ENCODE results near the gene PLXNB3.

Gene PLXNB3

DNA sequence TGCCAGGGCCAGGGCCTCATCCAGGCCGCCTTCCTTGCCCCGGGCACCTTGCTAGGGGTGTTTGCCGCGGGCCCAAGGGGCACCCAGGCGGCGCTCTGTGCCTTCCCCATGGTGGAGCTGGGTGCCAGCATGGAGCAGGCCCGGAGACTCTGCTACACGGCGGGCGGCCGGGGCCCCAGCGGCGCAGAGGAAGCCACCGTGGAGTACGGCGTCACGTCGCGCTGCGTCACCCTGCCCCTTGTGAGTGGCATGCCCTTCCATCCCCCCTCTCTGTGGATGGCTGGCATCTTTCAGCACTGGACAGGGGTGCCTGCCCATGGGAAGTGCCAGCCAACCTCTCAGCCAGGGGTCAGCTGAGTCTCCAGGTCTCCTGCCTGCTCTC is 3.6 kb downstream of the PLXNB3 start:
- H3K4me3 ChIP-seq (ENCODE audit: control insufficient read depth, low read depth, low read length): no peak overlapping the region
- no peak for DNase-seq (ENCODE audit: low read depth)
- no peak for TF ChIP-seq CTCF (conservative IDR thresholded peaks at IDR 0.05; ENCODE audit: control insufficient read depth, insufficient read depth, low read depth, low read length)

GRCh38 chrX:153768311-153769157 is 4.5 kb downstream of the PLXNB3 start:
- TF ChIP-seq CTCF (conservative IDR thresholded peaks at IDR 0.05; ENCODE audit: control insufficient read depth, insufficient read depth, low read depth, low read length): no peak
- DNase-seq (ENCODE audit: low read depth): no peak
- no peak overlapping the region for H3K4me3 ChIP-seq (ENCODE audit: control insufficient read depth, low read depth, low read length)

DNA sequence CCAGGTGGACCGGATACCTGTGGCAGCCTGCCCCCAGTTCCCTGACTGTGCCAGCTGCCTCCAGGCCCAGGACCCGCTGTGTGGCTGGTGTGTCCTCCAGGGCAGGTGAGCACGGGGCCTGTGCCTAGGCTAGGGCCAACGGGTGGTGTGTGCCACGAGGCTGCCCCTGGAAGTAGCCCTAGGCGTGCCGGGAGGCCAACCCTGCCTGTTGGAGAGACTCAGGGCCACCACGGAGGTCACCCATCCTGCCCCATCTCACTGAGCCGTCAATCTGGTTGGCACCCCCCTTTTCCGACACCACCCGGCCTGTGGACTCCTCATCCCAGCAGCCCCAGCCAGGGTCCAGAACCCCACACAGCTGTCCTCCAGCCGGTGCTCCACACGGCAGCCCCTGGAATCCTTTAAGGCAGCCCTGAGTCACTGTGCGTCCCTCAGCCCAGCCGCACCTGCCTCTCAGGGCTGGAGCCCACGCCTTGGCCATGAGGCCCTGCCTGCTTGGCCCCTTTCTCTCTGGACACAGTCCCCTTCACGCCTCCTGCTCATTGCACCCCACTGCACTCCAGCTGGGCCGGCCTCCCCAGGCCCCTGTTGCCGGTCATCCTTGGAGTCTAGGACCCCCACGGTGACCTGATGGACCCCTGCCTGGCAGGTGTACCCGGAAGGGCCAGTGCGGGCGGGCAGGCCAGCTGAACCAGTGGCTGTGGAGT is 5.3 kb downstream of the PLXNB3 start:
- TF ChIP-seq CTCF (conservative IDR thresholded peaks at IDR 0.05; ENCODE audit: control insufficient read depth, insufficient read depth, low read depth, low read length): no peak
- no peak overlapping the region for H3K4me3 ChIP-seq (ENCODE audit: control insufficient read depth, low read depth, low read length)
- no peak for DNase-seq (ENCODE audit: low read depth)

DNA sequence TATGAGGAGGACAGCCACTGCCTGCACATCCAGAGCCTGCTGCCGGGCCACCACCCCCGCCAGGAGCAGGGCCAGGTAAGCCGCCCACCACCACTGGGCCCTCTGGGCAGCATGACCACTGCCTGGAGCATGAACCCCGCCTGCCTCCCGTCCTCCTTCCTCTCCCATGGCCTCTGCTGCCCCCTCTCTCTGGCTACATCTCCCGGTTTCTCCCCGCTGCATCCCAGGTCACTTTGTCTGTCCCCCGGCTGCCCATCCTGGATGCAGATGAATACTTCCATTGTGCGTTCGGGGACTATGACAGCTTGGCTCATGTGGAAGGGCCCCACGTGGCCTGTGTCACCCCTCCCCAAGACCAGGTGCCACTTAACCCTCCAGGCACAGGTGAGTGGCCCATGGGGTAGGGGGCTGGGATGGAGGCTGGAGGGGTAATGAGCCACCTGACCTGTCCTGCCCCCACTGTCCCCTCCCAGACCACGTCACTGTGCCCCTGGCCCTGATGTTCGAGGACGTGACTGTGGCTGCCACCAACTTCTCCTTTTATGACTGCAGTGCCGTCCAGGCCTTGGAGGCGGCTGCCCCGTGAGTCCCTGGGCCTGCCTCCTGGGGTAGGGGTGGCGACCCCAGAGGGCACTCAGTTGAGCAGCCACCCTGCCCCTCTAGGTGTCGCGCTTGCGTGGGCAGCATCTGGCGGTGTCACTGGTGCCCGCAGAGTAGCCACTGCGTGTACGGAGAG is 6.0 kb downstream of the PLXNB3 start:
- DNase-seq (ENCODE audit: low read depth): no peak
- no peak for TF ChIP-seq CTCF (conservative IDR thresholded peaks at IDR 0.05; ENCODE audit: control insufficient read depth, insufficient read depth, low read depth, low read length)

GRCh38 chrX:153770601-153771414 is 6.8 kb downstream of the PLXNB3 start:
- TF ChIP-seq CTCF (conservative IDR thresholded peaks at IDR 0.05; ENCODE audit: control insufficient read depth, insufficient read depth, low read depth, low read length): no peak
- no peak for DNase-seq (ENCODE audit: low read depth)
- no peak overlapping the region for H3K4me3 ChIP-seq (ENCODE audit: control insufficient read depth, low read depth, low read length)

More for the DNA sequence above, 6.0 kb downstream of the PLXNB3 start:
- no peak overlapping the region for H3K4me3 ChIP-seq (ENCODE audit: control insufficient read depth, low read depth, low read length)

All from fibroblast of mammary gland (primary cell).